ENCODE results near the gene RBM6. TPM values are rescaled to one million over a fixed set of nuclear protein-coding genes. Genes with fewer than 3 reads are reported as not detected.

Gene RBM6
- total and polyA plus RNA-seq, 9 of the 15 experiments (the other 6 are each of a cell fraction or from before 2014, with no cell fraction given), result 19.9 to 82.2 (median 57.8) TPM

GRCh38 chr3:50088725-50089608, 149.0 kb downstream of the RBM6 start, which contains the start of gene RBM5 (continued):
- TF ChIP-seq TOE1 (IDR thresholded peaks at IDR 0.05; ENCODE audit: borderline replicate concordance) (peak; percentile 22; the same call in 1 of the 2 replicates), TOE1 (CRISPR knock-in tag; IDR thresholded peaks at IDR 0.05; ENCODE audit: borderline replicate concordance, low read depth) (no peak), ZFP91 (CRISPR knock-in tag; IDR thresholded peaks at IDR 0.05) (no peak), ZNF511 (CRISPR knock-in tag; IDR thresholded peaks at IDR 0.05) (no peak; the same call in 1 of the 2 replicates), ZBTB2 (IDR thresholded peaks at IDR 0.05) (no peak), HDAC1 (IDR thresholded peaks at IDR 0.05) (0 out of 4 replicates have a peak, but pooled peaks of 1 of the 2 experiments have one; percentile 23), PBX2 (CRISPR knock-in tag; IDR thresholded peaks at IDR 0.05; ENCODE audit: low read depth) (no peak), PBX2 (tag; conservative IDR thresholded peaks at IDR 0.05; ENCODE audit: low read depth) (0 out of 2 replicates have a peak, but pooled peaks have one; percentile 31), FIP1L1 (IDR thresholded peaks at IDR 0.05; ENCODE audit: low read depth, low read length, poor library complexity, severe bottlenecking) (no peak), NR2C2 (CRISPR knock-in tag; IDR thresholded peaks at IDR 0.05) (0 out of 2 replicates have a peak, but pooled peaks have one; percentile 20), NR2C2 (tag; IDR thresholded peaks at IDR 0.05) (no peak), CXXC5 (CRISPR knock-in tag; IDR thresholded peaks at IDR 0.05) (peak; percentile 37; the same call in 1 of the 2 replicates), MECOM (CRISPR knock-in tag; IDR thresholded peaks at IDR 0.05) (no peak), RBM22 (IDR thresholded peaks at IDR 0.05; ENCODE audit: low read depth, low read length, poor library complexity, severe bottlenecking) (no peak), CHD2 (IDR thresholded peaks at IDR 0.05; ENCODE audit: low read depth, low read length) (0 out of 2 replicates have a peak, but pooled peaks have one; percentile 23), TRIM28 (IDR thresholded peaks at IDR 0.05) (no peak), ZNF239 (CRISPR knock-in tag; IDR thresholded peaks at IDR 0.05) (no peak), SRSF1 (IDR thresholded peaks at IDR 0.05; ENCODE audit: low read depth, low read length) (no peak), IRF2 (CRISPR knock-in tag; IDR thresholded peaks at IDR 0.05) (no peak), BRD4 (IDR thresholded peaks at IDR 0.05) (peak; percentile 91), HNRNPLL (IDR thresholded peaks at IDR 0.05; ENCODE audit: low read depth, low read length, poor library complexity, severe bottlenecking) (peak; percentile 44), RFX7 (CRISPR knock-in tag; IDR thresholded peaks at IDR 0.05) (no peak)
